ENCODE results near the gene NFE2L1. TPM values are rescaled to one million over a fixed set of nuclear protein-coding genes. Genes with fewer than 3 reads are reported as not detected.

The NFE2L1 gene
- total RNA-seq, 1 experiment from 2014 or later, result 161 TPM

GRCh38 chr17:48026502-48027321 lies 21.4 kb upstream of the NFE2L1 start:
- Mint-ChIP-seq H3K4me1 (peaks cover 28 to 32% of the 10 kb centered on the region in 2 experiments), H3K4me3 (peak overlapping the region in 1 of 2 experiments; percentile 79; a peak in 3 of 5 replicates), H3K36me3 (ENCODE audit: insufficient read depth in 1 of 3, low read depth in 3 of 3) (no peaks in the 10 kb centered on the region), H3K27me3 (ENCODE audit: low read depth) (peaks cover 44% of the 10 kb centered on the region), H3K27ac (no peak overlapping the region), H3K9me3 (no peaks in the 10 kb centered on the region; a peak in 1 of 5 replicates)
- peak; percentile 96 for DNase-seq
- no peak overlapping the region for H3K18ac ChIP-seq (ENCODE audit: insufficient read length, low read depth, low read length)
- no peak overlapping the region for H2BK12ac ChIP-seq (ENCODE audit: insufficient read length, low read depth, low read length)
- no peaks in the 10 kb centered on the region for H3K79me2 ChIP-seq (ENCODE audit: insufficient read depth, low read length)
- H2AK5ac ChIP-seq (ENCODE audit: insufficient read length, low read length), result no peak overlapping the region
- no peak overlapping the region for H2BK5ac ChIP-seq (ENCODE audit: insufficient read length, low read length)
- no peak overlapping the region for H2BK20ac ChIP-seq (ENCODE audit: low read depth, low read length, poor library complexity, severe bottlenecking)
- H3K56ac ChIP-seq (ENCODE audit: insufficient read length, low read depth, low read length), result no peak overlapping the region
- no peak overlapping the region for H2BK120ac ChIP-seq (ENCODE audit: low read depth, low read length, poor library complexity, severe bottlenecking)
- TF ChIP-seq CTCF (conservative IDR thresholded peaks at IDR 0.05), result peak; percentile 91
- no peaks in the 10 kb centered on the region for H4K20me1 ChIP-seq (ENCODE audit: control insufficient read depth, insufficient read depth, insufficient read length)
- H2BK15ac ChIP-seq (ENCODE audit: low read depth, low read length), result no peak overlapping the region
- no peaks in the 10 kb centered on the region for H3K79me1 ChIP-seq (ENCODE audit: insufficient read depth, low read depth, low read length, poor library complexity, severe bottlenecking)
- no peak overlapping the region; the same call in 1 of the 2 replicates for H3K14ac ChIP-seq (ENCODE audit: insufficient read depth, low read length)
- no peak overlapping the region for H3K23ac ChIP-seq (ENCODE audit: insufficient read length, low read depth, low read length)
- no peak overlapping the region for H3K9ac ChIP-seq (ENCODE audit: extremely low read depth, insufficient read length, low read length)
- WGBS (ENCODE audit: extremely low coverage, insufficient read length, low lambda C conversion rate), result no CpG with 5 or more reads among the region's 18 CpGs
- no peak overlapping the region for H3K4ac ChIP-seq (ENCODE audit: low read depth, low read length)
- no peaks in the 10 kb centered on the region for H3K9me3 ChIP-seq (ENCODE audit: control insufficient read depth, low read depth, low read length)
- no peak overlapping the region for H2AFZ ChIP-seq (ENCODE audit: low read length)
- peaks cover 2% of the 10 kb centered on the region; the same call in 1 of the 2 replicates for H3K27me3 ChIP-seq (ENCODE audit: insufficient read depth, low read length)
- H3K4me1 ChIP-seq (ENCODE audit: insufficient read depth, low read length), result no peaks in the 10 kb centered on the region
- no peak overlapping the region for H4K5ac ChIP-seq (ENCODE audit: insufficient read length, low read depth, low read length)
- H4K8ac ChIP-seq (replicated peaks; ENCODE audit: insufficient read length, low read depth, low read length), result no peak overlapping the region
- no peak overlapping the region for H3K27ac ChIP-seq (ENCODE audit: insufficient read length, low read depth, low read length)
- no peak overlapping the region for H3K4me2 ChIP-seq (ENCODE audit: insufficient read depth, insufficient read length, low read length)
- H4K91ac ChIP-seq (ENCODE audit: insufficient read length, low read depth, low read length), result no peak overlapping the region
- H3T11ph ChIP-seq (ENCODE audit: low read length), result no peak overlapping the region
- H3K23me2 ChIP-seq (ENCODE audit: insufficient read length, low read depth, low read length, poor library complexity, severe bottlenecking), result peaks cover 19% of the 10 kb centered on the region

All from H9 (cell line).